Bronchial epithelial cell (primary cell): ENCODE data around the gene PRSS22. TPM values are rescaled to one million over a fixed set of nuclear protein-coding genes. Genes with fewer than 3 reads are reported as not detected.

Experiments used
- DNase-seq: peaks from one replicate; pipeline ENCODE4 v3.0.0-alpha.2; 2010; ENCODE audit warnings: low read depth
- FAIRE-seq: peaks from 2 replicates; lab custom pipeline; 2011; peaks lifted over from hg19 to GRCh38; lab: Jason Lieb, UNC
- H3K27me3 ChIP-seq: 2 replicates; pipeline ENCODE4 v1.5.1; 2011; ENCODE audit warnings: low read length; ENCODE audit not compliant: control insufficient read depth, insufficient read depth
- H3K36me3 ChIP-seq: 2 replicates; pipeline ENCODE4 v1.5.1; 2011; ENCODE audit warnings: low read length; ENCODE audit not compliant: control insufficient read depth, insufficient read depth
- H3K4me3 ChIP-seq: 2 replicates; pipeline ENCODE4 v1.5.1; 2011; ENCODE audit warnings: mild to moderate bottlenecking, low read depth, low read length, control low read depth
- CTCF ChIP-seq: IDR thresholded peaks from 2 replicates; pipeline ENCODE4 v1.5.1; 2011; ENCODE audit warnings: mild to moderate bottlenecking, moderate library complexity, low read length, control low read depth, inconsistent platforms; ENCODE audit not compliant: insufficient read depth, severe bottlenecking
- total RNA-seq: library from RNA; depleted of rRNA; stranded (reverse); fragments of >200 nt; gene quantifications from 2 replicates; pipeline ENCODE4 v1.2.1, GENCODE V29; 2014

Gene PRSS22
- total RNA-seq, 1 donor from 2014 or later = 9.2 TPM

- peaks cover 9% of the 10 kb centered on the region for H3K27me3 ChIP-seq
- no peak overlapping the region for H3K4me3 ChIP-seq
- DNase-seq (no peak), FAIRE-seq (no peak)
- H3K36me3 ChIP-seq = no peaks in the 10 kb centered on the region
- TF ChIP-seq CTCF = no peak
Observed at GRCh38 chr16:2818272-2818876, 39.6 kb downstream of the PRSS22 start.

DNA sequence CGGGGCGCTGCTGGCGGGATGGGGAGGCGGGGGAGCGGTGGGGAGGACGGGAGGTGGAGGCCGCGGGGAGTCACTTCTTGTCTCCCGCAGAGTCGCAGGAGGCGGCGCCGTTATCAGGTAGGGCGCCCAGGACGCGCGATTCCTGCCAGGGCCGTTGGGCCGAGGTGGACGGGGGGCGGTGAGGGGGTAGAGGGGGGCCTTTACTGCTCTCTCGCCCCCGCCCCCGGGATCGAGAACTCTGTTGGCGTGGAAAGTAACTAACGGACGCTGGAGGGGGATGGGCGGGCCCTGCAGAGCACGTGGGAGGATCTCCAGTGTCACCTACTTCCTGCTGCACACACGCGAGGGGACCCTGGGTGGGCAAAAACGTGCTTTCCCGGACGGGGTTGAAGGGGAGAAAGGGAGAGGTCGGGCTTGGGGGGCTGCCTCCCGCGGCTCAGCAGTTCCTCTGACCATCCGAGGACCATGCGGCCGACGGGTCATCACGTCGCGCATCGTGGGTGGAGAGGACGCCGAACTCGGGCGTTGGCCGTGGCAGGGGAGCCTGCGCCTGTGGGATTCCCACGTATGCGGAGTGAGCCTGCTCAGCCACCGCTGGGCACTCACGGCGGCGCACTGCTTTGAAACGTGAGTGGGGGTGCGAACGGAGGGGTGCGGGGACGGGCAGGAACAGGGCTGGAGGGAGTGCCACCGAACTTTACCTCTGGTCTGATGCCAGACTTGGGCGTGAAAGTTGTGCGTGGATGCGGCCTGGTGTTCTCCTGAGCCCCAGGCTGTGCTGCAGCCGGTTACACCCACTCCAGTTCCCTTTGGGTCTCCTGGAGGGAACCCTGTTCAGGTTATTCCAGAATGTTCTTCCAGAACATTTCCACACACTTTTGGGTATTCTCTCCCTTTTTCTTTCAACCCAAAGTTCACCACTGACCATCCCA, 40.4 kb downstream of the PRSS22 start:
- no peaks in the 10 kb centered on the region for H3K36me3 ChIP-seq
- no peak for TF ChIP-seq CTCF
- no peak overlapping the region for H3K4me3 ChIP-seq
- peaks cover 9% of the 10 kb centered on the region for H3K27me3 ChIP-seq
- FAIRE-seq (no peak), DNase-seq (no peak)

- DNase-seq (no peak), FAIRE-seq (no peak)
- Histone ChIP-seq H3K4me3 (no peak within 1 kb of the TSS), H3K27me3 (peaks cover 9% of the 10 kb centered on the region), H3K36me3 (no peaks in the 10 kb centered on the region)
- TF ChIP-seq CTCF = peak; percentile 7
Observed at GRCh38 chr16:2816751-2817339, 41.1 kb downstream of the PRSS22 start, which contains the start of gene PRSS21. Gene PRSS21 (plus strand): TSS chr16:2817237. CDS start chr16:2817269, 32 bp downstream.

- DNase-seq (no peak), FAIRE-seq (no peak)
- peaks cover 11% of the 10 kb centered on the region for H3K27me3 ChIP-seq
- no peaks in the 10 kb centered on the region for H3K36me3 ChIP-seq
- H3K4me3 ChIP-seq = no peak overlapping the region
- TF ChIP-seq CTCF = no peak
Observed at GRCh38 chr16:2815299-2815771, 42.6 kb downstream of the PRSS22 start.

- Histone ChIP-seq H3K27me3 (peaks cover 8% of the 10 kb centered on the region), H3K4me3 (no peak overlapping the region), H3K36me3 (no peaks in the 10 kb centered on the region)
- no peak for FAIRE-seq
- no peak for TF ChIP-seq CTCF
- no peak for DNase-seq
Observed at GRCh38 chr16:2814551-2815298, 43.2 kb downstream of the PRSS22 start.
